ENCODE measurements around the gene TAC4. TPM values are rescaled to one million over a fixed set of nuclear protein-coding genes. Genes with fewer than 3 reads are reported as not detected.

TAC4 gene
- total and polyA plus RNA-seq, 4 donors = not detected

DNA sequence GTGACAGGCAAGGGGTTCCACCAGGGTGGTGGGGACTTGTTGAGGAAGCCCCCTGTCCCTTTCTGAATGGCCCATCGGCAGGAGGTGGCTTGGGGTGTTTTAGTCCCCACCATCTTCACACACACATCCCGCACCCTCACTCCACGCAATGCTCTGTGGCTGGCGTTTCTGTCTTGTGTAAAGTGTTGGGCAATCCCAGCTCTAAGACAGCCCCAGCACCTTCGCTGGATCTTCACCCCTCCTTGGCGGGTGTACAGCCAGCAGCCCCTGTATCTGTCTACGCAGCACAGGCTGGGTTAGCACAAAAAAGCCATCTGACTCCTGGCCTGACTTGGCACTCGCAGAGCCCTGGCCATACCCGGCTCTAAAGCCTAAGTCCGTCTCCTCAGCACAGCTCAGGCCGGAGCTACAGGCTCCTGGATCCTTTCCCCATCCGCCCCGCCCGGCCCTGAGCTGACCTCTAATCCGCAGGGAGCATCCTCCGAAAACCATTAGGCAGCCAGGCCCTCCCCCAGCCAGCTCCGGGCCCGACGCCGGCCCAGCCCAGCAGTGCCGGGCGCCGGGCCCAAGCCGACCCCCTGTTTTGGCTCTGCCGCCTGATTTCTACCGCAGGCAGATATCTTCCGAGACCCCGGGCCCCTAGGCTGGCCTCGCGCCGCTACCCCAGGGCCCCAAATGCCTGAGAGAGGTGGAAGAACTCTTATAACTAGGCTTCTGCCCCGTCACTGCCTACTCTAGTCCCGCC lies 42.4 kb upstream of the TAC4 start:
- no peak for DNase-seq
- H3K36me3 ChIP-seq (ENCODE audit: control insufficient read depth in 1 of 2, insufficient read depth in 2 of 2, low read length in 1 of 2) = no peaks in the 10 kb centered on the region

DNA sequence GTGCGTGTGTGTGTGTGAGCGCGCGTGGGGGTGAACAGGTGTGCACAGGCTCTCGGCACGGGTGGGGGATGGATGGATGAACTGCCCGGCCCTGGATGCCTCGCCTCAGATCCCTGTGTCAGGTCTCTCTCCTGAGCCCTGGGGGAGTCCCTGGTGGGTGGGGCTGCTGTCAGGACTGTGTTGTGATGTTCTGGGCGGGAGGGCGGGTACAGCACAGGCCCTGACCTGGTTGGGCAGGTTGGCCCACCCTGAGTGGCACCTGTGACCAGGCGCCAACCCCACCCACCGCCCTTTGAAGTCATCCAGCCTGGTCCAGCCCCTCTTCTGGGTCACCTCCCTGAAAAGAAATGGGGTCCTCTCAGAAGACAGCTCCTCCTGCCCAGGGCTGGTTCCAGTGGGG lies 41.6 kb upstream of the TAC4 start:
- Histone ChIP-seq H3K27ac (ENCODE audit: low read depth in 1 of 2, low read length in 2 of 2) (no peak overlapping the region), H3K27me3 (ENCODE audit: control insufficient read depth in 1 of 2, insufficient read depth in 2 of 2, low read length in 1 of 2) (no peaks in the 10 kb centered on the region), H3K4me1 (ENCODE audit: control insufficient read depth in 1 of 2, insufficient read depth in 2 of 2, low read length in 2 of 2) (no peaks in the 10 kb centered on the region), H3K4me3 (ENCODE audit: low read length in 2 of 2) (no peak overlapping the region), H3K36me3 (ENCODE audit: control insufficient read depth in 1 of 2, insufficient read depth in 2 of 2, low read length in 1 of 2) (no peaks in the 10 kb centered on the region), H3K9me3 (ENCODE audit: control insufficient read depth, low read length) (no peaks in the 10 kb centered on the region)
- no peak for ATAC-seq (ENCODE audit: low FRiP score)
- intact Hi-C loops (cut with DNase I) = no loop called here
- no peak for DNase-seq
- 94 to 96% methylated on average over 12 of the region's 12 CpGs for WGBS, 2 donors

More for the DNA sequence above, 42.4 kb upstream of the TAC4 start:
- Histone ChIP-seq H3K27ac (ENCODE audit: low read depth in 1 of 2, low read length in 2 of 2) (no peak overlapping the region), H3K9me3 (ENCODE audit: control insufficient read depth, low read length) (no peaks in the 10 kb centered on the region), H3K4me1 (ENCODE audit: control insufficient read depth in 1 of 2, insufficient read depth in 2 of 2, low read length in 2 of 2) (no peaks in the 10 kb centered on the region), H3K27me3 (ENCODE audit: control insufficient read depth in 1 of 2, insufficient read depth in 2 of 2, low read length in 1 of 2) (no peaks in the 10 kb centered on the region), H3K4me3 (ENCODE audit: low read length in 2 of 2) (no peak overlapping the region)
- intact Hi-C loops (cut with DNase I) = no loop called here
- WGBS, 2 donors = 30 to 38% methylated on average over 33 of the region's 33 CpGs
- peak; percentile 61 for ATAC-seq (ENCODE audit: low FRiP score)

GRCh38 chr17:49887744-49888360 lies 40.0 kb upstream of the TAC4 start:
- ATAC-seq (ENCODE audit: low FRiP score) = no peak
- Histone ChIP-seq H3K4me1 (ENCODE audit: control insufficient read depth in 1 of 2, insufficient read depth in 2 of 2, low read length in 2 of 2) (no peaks in the 10 kb centered on the region), H3K36me3 (ENCODE audit: control insufficient read depth in 1 of 2, insufficient read depth in 2 of 2, low read length in 1 of 2) (no peaks in the 10 kb centered on the region), H3K4me3 (ENCODE audit: low read length in 2 of 2) (no peak overlapping the region), H3K27me3 (ENCODE audit: control insufficient read depth in 1 of 2, insufficient read depth in 2 of 2, low read length in 1 of 2) (no peaks in the 10 kb centered on the region), H3K27ac (ENCODE audit: low read depth in 1 of 2, low read length in 2 of 2) (no peak overlapping the region), H3K9me3 (ENCODE audit: control insufficient read depth, low read length) (no peaks in the 10 kb centered on the region)
- intact Hi-C loops (cut with DNase I) = no loop called here
- WGBS, 2 donors = 85 to 89% methylated on average over 9 of the region's 9 CpGs
- DNase-seq = no peak

GRCh38 chr17:49887086-49887743 lies 39.3 kb upstream of the TAC4 start:
- intact Hi-C loops (cut with DNase I) = no loop called here
- Histone ChIP-seq H3K9me3 (ENCODE audit: control insufficient read depth, low read length) (no peaks in the 10 kb centered on the region), H3K27me3 (ENCODE audit: control insufficient read depth in 1 of 2, insufficient read depth in 2 of 2, low read length in 1 of 2) (no peaks in the 10 kb centered on the region), H3K36me3 (ENCODE audit: control insufficient read depth in 1 of 2, insufficient read depth in 2 of 2, low read length in 1 of 2) (no peaks in the 10 kb centered on the region), H3K4me3 (ENCODE audit: low read length in 2 of 2) (no peak overlapping the region), H3K4me1 (ENCODE audit: control insufficient read depth in 1 of 2, insufficient read depth in 2 of 2, low read length in 2 of 2) (no peaks in the 10 kb centered on the region), H3K27ac (ENCODE audit: low read depth in 1 of 2, low read length in 2 of 2) (no peak overlapping the region)
- WGBS, 2 donors = 58 to 60% methylated on average over 7 of the region's 7 CpGs
- ATAC-seq (ENCODE audit: low FRiP score) = no peak
- no peak for DNase-seq

GRCh38 chr17:49886036-49886435 lies 38.2 kb upstream of the TAC4 start:
- no peaks in the 10 kb centered on the region for H3K27me3 ChIP-seq (ENCODE audit: control insufficient read depth in 1 of 2, insufficient read depth in 2 of 2, low read length in 1 of 2)
- H3K4me1 ChIP-seq (ENCODE audit: control insufficient read depth in 1 of 2, insufficient read depth in 2 of 2, low read length in 2 of 2) = no peaks in the 10 kb centered on the region
- no peak for ATAC-seq (ENCODE audit: low FRiP score)
- no peak overlapping the region for H3K27ac ChIP-seq (ENCODE audit: low read depth in 1 of 2, low read length in 2 of 2)
- intact Hi-C loops (cut with DNase I) = no loop called here
- H3K9me3 ChIP-seq (ENCODE audit: control insufficient read depth, low read length) = no peaks in the 10 kb centered on the region
- no peaks in the 10 kb centered on the region for H3K36me3 ChIP-seq (ENCODE audit: control insufficient read depth in 1 of 2, insufficient read depth in 2 of 2, low read length in 1 of 2)
- 75 to 88% methylated on average over 5 of the region's 5 CpGs for WGBS, 2 donors
- DNase-seq = no peak
- no peak overlapping the region for H3K4me3 ChIP-seq (ENCODE audit: low read length in 2 of 2)

DNA sequence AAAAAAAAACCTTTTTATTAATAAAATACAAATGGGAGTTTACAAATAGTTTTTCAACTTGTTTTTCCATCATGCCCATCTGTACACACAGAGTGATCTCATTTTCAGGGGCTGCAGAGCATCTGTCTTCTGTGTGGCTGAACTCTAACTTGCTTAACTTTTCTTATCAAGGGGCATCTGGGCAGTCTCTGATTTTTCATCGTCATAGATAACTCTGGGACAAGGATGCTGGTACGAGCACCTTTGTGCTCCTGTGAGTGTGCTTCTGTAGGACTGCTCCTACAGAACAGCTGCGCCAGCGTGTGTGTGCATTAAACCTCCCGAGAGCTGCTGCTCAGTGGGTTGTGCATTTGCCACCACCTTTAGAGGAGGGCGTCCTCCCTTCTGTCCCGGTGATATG lies 34.6 kb upstream of the TAC4 start:
- Histone ChIP-seq H3K36me3 (ENCODE audit: control insufficient read depth in 1 of 2, insufficient read depth in 2 of 2, low read length in 1 of 2) (no peaks in the 10 kb centered on the region), H3K4me3 (ENCODE audit: low read length in 2 of 2) (no peak overlapping the region), H3K27me3 (ENCODE audit: control insufficient read depth in 1 of 2, insufficient read depth in 2 of 2, low read length in 1 of 2) (no peaks in the 10 kb centered on the region), H3K27ac (ENCODE audit: low read depth in 1 of 2, low read length in 2 of 2) (no peak overlapping the region), H3K4me1 (ENCODE audit: control insufficient read depth in 1 of 2, insufficient read depth in 2 of 2, low read length in 2 of 2) (no peaks in the 10 kb centered on the region), H3K9me3 (ENCODE audit: control insufficient read depth, low read length) (no peaks in the 10 kb centered on the region)
- DNase-seq (no peak), ATAC-seq (ENCODE audit: low FRiP score) (no peak)
- intact Hi-C loops (cut with DNase I) = loop anchor here in 1 of 2 donors (5.0 kb wide), 1 partner anchor 115 kb away; the partner anchor contains the start of gene DLX3
- WGBS, 2 donors = 56 to 60% methylated on average over 7 of the region's 7 CpGs

- DNase-seq (no peak), ATAC-seq (ENCODE audit: low FRiP score) (peak; percentile 17)
- intact Hi-C loops (cut with DNase I) = loop anchor here (1.0 to 5.0 kb wide), 2 partner anchors 116 kb away; partner anchors contain the start of gene DLX3 (in 1 of the 2)
- Histone ChIP-seq H3K27me3 (ENCODE audit: control insufficient read depth in 1 of 2, insufficient read depth in 2 of 2, low read length in 1 of 2) (no peaks in the 10 kb centered on the region), H3K27ac (ENCODE audit: low read depth in 1 of 2, low read length in 2 of 2) (no peak overlapping the region), H3K4me1 (ENCODE audit: control insufficient read depth in 1 of 2, insufficient read depth in 2 of 2, low read length in 2 of 2) (no peaks in the 10 kb centered on the region), H3K9me3 (ENCODE audit: control insufficient read depth, low read length) (no peaks in the 10 kb centered on the region), H3K4me3 (ENCODE audit: low read length in 2 of 2) (no peak overlapping the region), H3K36me3 (ENCODE audit: control insufficient read depth in 1 of 2, insufficient read depth in 2 of 2, low read length in 1 of 2) (no peaks in the 10 kb centered on the region)
- 38 to 40% methylated on average over 5 of the region's 5 CpGs for WGBS, 2 donors
Observed at GRCh38 chr17:49881054-49881402, 33.2 kb upstream of the TAC4 start.

- intact Hi-C loops (cut with DNase I) = loop anchor here (1.0 to 5.0 kb wide), 2 partner anchors 117 kb away; partner anchors contain the start of gene DLX3 (in 1 of the 2)
- Histone ChIP-seq H3K36me3 (ENCODE audit: control insufficient read depth in 1 of 2, insufficient read depth in 2 of 2, low read length in 1 of 2) (no peaks in the 10 kb centered on the region), H3K27ac (ENCODE audit: low read depth in 1 of 2, low read length in 2 of 2) (no peak overlapping the region), H3K9me3 (ENCODE audit: control insufficient read depth, low read length) (no peaks in the 10 kb centered on the region), H3K4me3 (ENCODE audit: low read length in 2 of 2) (no peak overlapping the region), H3K27me3 (ENCODE audit: control insufficient read depth in 1 of 2, insufficient read depth in 2 of 2, low read length in 1 of 2) (no peaks in the 10 kb centered on the region), H3K4me1 (ENCODE audit: control insufficient read depth in 1 of 2, insufficient read depth in 2 of 2, low read length in 2 of 2) (no peaks in the 10 kb centered on the region)
- ATAC-seq (ENCODE audit: low FRiP score) (peak; percentile 90), DNase-seq (peak; percentile 79 to 93)
- 5 to 6% methylated on average over 41 of the region's 41 CpGs for WGBS, 2 donors
Observed at GRCh38 chr17:49880291-49881053, 32.6 kb upstream of the TAC4 start.

Measured in aorta (tissue), 5 donors.